Non-pigmented ciliary epithelial cell (primary cell): ENCODE data around the gene ARL15.

Experiments
- DNase-seq: peaks from one replicate; pipeline ENCODE4 v3.0.0-alpha.2; 2010; ENCODE audit warnings: low read depth

The ARL15 gene

DNA sequence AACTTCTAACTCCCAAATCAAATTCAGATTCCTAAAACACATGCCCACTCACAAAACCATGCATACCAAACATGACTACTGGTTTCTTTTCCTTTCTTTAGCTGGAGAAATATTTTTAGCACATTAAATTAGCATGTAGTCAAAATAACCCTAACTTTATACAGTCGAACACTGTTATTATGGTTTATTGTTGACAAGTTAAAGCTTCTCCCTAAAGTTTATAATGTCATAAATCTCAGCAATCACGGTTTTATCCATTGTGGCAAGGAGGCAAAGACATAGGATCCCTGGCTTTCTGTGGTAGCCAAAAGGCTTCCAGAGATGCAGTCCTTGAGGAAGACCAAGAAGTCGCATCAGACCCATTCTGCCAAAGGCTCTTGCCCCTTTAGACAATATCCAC lies 27.5 kb downstream of the ARL15 start:
- DNase-seq, result no peak

GRCh38 chr5:54281960-54282692 lies 28.2 kb downstream of the ARL15 start:
- DNase-seq, result no peak

- DNase-seq, result no peak
Observed at GRCh38 chr5:54279960-54280359, 30.4 kb downstream of the ARL15 start.

DNA sequence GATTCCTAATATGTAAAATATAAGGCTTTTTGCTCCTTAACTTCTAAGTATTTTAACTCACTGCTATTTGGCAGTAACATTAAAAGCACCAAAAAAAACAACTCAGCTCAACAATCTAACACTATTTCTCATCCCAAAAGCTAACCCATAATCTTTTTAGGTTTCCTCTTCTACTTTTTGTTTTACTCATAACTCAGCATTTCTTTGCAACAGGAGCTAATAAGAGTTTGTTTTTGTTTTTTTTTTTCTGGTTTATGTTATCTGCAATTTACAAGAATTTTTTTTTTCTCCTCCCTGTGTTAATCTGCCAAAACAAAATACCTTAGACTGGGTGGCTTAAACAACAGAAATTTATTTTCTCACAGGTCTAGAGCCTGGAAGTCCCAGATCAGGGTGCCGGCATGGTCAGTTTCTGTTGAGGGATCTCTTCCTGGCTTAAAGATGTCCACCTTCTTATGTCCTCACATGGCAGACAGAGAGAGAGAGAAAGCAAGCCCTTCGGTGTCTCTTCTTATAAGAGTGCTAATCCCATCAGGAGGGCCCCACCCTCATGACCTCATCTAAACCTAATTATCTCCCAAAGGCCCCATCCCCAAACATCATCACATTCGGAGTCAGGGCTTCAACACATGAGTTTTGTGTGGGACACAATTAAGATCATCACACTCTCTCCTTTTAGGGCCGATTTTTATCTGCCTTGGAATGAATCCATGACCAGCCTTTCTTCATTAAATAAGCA lies 31.2 kb downstream of the ARL15 start:
- no peak for DNase-seq

DNA sequence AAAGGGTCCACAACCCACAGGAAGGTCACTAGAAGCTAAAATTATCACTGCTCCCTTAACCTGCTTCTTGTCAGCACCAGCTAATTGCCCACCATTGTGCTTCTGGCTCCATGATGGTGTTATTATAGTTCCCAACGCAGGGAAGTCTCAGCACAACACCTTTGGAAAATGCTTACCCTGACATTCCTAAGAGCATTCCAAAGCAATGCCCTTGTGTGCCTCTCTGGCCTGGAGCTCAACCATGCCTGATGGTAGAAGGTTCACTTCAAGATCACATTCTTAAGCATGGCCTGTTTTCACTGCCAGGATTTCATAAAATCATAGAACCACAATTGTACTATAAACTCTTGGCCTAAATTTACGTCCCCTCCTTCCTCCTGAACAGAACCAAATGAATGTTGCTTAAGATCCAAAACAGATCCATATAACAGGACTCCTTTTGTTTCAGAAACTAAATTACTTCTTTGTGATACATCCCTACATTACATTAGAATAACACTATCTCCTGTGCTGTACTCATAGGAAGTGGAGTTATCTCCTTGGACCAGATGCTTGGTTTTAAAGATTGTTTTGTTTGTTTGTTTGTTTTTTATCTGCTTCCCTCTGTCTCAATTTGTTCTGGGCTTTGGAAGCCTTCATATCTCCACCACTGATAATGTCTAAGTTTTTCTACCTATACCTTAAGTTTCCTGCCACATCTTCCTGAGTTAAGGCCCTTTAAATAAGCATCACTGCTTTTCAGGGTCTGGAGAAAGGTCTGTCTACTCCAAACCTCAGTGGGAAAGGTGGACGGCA lies 32.1 kb downstream of the ARL15 start:
- DNase-seq, result no peak

- no peak for DNase-seq
Observed at GRCh38 chr5:54276048-54276447, 34.3 kb downstream of the ARL15 start.

GRCh38 chr5:54275361-54275760 lies 35.0 kb downstream of the ARL15 start:
- DNase-seq, result peak; percentile 23

GRCh38 chr5:54274944-54275343 lies 35.4 kb downstream of the ARL15 start:
- DNase-seq, result no peak

DNA sequence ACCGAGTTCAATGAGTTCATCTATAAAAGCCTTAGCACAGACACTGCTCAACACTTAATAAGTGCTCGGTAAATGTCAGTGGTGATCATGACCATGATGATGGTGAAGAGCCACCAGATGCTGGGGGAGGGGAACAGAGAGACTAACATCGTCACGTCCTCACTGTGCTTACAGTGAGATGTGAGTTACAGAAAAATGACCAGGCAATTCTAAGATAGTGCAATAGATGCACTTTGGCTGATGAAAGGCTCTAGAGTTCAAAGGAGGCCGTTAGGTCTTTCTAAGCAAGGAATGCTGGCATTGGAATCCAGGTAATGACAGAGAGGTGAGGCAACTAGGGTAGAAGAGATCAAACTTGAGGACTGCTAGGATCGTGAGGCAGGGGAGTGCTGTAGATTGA lies 36.7 kb downstream of the ARL15 start:
- DNase-seq, result no peak

GRCh38 chr5:54272746-54273145 lies 37.6 kb downstream of the ARL15 start:
- no peak for DNase-seq

GRCh38 chr5:54270326-54270725 lies 40.0 kb downstream of the ARL15 start:
- DNase-seq, result no peak

DNA sequence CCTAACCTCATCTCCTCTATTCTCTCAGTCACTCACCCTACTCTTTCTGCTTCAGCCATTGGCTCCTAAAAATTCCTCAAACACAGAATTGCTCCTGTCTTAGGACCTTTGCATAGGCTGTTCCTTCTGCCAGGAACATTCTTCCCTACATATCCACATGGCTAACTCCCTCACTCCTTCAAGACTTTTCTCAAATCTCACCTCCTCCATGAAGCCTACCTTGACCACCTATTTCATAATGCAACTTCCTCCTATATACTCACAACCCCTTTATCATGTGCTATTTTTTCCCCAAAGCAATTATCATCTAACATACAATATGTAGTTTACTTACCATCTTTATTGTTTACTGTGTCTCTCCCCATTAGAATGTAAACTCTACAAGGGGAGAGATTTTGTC lies 45.8 kb downstream of the ARL15 start:
- no peak for DNase-seq

DNA sequence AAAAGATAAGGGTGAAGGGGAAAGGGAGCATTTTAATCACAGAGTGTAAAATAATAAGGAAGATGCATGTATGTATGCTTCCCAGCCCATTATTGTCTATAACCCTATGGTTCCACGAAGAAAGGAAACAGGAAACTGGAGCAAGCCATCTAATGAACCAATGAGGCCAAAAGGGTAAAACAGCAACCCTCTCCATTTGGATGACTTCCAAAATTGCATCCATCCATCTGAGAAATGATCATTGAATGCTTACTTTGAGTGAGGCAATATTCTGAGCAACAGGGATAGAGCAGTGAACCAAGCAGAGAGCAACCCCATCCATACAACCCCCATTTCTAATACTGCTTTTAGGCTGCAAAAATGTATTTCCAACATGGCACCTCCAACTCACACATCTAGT lies 46.9 kb downstream of the ARL15 start:
- DNase-seq, result no peak

DNA sequence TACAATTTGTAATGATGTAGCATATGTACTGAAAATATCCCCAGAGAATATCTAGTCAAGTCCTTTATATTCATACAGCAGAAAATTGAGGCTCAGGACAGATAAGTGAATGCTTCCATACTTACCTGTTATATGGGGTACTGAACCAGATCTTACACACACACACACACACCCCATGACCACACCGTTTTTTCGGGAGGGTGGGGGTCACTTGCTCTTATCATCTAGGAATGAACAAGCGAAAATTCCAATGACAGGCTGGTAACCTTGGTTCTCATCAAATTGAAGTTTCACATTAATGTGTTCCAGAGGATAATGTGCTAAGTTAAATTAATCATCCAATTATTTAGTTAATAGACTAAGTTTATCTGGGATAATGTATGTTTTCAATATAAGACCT lies 48.8 kb downstream of the ARL15 start:
- no peak for DNase-seq

GRCh38 chr5:54259981-54260380 lies 50.4 kb downstream of the ARL15 start:
- no peak for DNase-seq

DNA sequence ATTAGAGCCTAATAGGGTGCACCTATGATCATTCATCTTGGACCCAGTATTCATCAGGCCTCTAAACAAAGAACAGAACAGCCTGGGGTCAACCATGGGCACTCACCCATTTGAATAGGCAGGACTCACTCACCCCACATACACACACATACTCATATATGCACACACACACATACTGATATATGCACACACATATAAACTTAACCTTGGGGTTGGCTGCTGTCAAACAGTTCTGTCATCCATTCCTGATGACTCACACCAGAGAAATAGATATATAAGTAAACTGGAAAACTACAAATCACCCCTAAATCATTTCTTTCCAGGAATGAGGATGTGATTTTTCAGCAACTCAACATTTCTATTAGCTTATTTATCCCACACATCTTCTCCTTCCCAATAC lies 51.3 kb downstream of the ARL15 start:
- no peak for DNase-seq

GRCh38 chr5:54257366-54258118 lies 52.8 kb downstream of the ARL15 start:
- DNase-seq, result no peak

DNA sequence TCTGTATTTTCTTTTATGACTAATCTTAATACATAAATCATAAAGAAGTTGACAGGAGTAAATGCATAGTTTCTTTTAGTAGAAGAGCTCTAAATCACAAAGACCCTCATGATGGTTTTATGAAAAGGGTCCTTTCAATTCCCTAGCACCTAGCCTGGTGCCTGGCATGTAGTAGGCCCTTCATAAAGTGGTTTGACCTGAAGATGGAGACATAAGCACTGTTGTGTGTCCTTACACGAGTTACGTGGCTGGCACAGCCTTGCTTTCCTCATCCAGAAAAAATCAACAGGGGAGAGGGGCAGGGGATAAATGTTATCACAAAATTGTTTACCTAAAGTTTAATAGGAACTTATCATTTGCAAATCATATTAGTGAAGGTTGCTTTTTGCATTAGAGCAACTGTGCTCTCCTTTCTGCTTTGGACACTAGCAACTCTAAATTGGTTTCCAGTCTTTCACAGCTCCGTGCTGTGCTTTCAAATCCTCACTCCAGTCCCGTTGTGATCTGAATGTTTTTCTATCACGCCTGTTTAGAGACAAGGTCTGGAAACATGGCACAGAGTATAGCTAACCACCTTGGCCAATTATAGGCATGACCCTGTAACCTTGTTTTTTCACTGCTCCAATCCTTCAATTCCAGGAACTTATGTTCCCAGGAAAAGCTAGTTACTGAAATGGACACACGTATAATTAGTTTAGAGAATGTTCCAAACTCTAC lies 55.7 kb downstream of the ARL15 start:
- DNase-seq, result no peak

DNA sequence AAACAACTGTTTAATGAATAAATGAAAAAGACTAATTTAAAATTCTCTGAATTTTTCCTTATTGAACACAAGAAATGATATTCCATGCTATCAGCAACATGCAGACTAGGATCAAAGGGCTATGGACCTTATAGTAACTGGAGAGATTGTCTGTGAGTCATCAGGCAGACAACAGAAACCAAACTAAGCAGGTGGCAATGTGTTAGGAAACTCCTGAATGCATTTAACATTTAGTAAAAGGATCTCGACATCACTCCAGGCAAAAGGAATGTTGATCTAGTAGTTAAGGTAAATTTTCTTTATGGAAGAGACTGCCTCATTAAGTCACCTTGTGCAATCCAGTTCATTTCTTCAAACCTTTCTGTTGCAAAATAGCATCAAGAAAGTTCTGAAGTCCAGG lies 58.4 kb downstream of the ARL15 start:
- no peak for DNase-seq

DNA sequence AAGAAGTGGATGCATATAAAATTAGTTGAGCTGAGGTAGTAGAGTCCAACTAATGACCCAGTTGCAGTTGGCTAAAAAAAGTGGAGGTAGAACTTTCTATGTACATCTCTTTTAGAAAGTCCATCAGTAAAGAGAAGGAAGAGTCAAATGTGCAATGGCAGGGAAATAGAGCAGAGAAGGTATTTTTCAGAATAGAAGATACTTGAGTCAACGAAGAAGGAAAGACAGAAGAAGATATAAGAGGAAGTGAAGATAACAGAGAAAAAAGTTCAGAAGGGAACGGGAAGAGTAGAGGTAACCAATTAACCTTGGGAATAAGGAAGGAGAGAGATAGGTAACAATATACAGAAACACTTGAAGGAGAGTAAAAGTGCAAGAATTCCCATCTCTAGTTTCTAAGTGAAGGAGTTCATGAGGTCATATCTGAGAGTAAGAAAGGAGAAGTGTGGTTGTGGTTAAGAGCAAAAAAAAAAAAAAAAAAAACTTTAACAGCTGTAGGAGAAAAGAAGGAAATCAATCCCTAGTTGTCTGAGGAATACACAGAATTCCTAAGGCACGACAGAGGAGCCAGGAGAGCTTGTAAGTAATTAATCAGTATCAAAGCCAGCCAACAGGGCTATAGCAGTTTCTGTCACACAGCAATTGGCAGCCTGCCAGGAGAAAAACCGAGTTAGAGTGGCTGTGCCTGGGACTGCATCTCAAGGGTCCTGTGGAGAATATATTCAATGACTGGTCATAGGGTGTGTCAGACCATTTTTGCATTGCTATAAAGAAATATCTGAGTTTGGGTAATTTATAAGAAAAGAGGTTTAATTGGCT lies 61.0 kb downstream of the ARL15 start:
- no peak for DNase-seq

GRCh38 chr5:54247226-54247625 lies 63.1 kb downstream of the ARL15 start:
- no peak for DNase-seq
